Stimulated activated CD8-positive, alpha-beta memory T cell treated with anti-CD3 and anti-CD28 coated beads, Interleukin-15, amount 100 ng/mL, for 1 hour (primary cell): Measurements from ENCODE around the gene ZNF337.
A peak's percentile ranks its signal among the peaks of the same experiment; 100 is the strongest.
"Not testable (repeated sequence)": the region's sequence is repeated elsewhere in the genome, so short reads cannot be mapped to it uniquely, and the experiment has no call there.

ENCODE experiments used
- DNase-seq: peaks from one replicate; pipeline ENCODE4 v3.0.0-alpha.2; 2020; ENCODE audit warnings: low read depth

ZNF337 gene

DNA sequence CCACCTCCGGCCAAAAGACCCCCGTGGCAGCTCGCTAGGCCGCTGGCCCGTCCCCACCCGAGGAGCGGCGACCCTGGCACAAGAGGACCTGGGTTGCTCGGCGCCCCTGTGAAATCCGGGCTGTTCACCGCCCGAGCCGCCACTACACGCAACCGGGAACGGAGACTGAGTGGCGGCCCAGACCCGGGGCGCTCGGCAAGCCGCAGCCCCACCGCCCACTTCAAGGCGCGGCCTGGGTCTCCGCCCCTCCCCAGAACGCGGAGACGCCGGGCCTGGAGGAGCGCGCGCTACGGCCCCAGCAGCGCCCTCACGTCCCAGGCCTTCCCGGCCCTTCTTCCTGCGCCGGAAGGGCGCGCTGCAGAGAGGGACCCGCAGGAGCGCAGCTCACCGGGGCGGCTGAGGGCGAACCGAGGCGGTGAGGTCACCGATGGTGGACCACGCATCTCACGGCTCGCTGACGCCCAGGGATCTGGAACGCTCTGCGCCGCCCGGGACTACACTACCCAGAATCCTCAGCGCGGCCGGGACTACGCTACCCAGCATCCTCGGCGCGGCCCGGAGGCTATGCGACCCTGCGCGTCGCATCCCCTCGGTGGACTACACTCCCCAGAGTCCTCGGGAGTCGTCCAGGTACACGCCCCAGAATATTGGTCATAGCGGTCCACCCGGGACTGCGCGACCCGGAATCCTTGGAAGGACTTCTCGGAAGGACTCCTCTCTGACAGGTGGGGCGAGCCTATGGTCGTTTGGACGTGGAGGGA, at the start of gene ZNF337:
Gene ZNF337, minus strand, starts transcription at position 483 of the 761 bp plus-strand sequence. CDS start 10,436 bp downstream, outside the sequence.
- DNase-seq: peak; percentile 89

DNA sequence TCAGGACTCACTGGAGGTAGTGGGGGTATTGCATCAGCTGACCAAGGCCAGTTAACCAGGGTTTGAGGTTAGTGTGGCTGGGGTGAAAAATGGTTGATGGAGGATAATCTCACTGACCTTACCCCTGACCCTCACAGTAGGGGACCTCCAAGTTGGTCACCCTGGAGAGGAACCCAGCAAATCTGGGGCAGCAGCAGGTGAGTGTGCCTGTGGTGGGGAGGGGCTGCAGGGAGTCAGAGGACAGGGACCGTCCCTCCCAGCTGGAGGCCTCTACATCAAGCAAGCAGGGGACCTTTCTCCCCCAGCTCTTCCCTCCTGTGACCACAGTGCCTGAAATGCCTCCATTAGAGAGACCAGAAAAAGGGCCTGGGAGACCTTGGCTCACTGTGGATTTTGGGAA, 49.1 kb upstream of the ZNF337 start:
- DNase-seq: no peak

DNA sequence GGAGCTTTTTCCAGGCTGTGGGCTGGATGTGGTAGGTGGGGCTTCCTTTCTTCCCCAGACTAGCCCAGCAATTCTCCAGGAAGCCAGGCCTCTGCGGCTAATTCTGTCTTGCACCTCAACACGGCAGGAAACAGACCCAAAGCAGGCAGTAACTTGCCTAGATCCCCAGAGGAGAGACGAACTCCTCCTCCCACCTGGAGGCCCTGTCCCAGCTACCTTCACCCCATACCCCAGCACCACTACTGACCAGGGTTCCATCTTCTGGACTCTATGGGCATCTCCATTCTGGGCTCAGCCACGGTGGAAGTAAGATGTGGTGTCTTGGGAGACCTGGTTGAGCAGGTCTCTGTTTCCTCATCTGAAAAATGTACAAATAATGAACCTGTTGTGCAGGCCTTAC, 48.4 kb upstream of the ZNF337 start:
- no peak for DNase-seq

DNA sequence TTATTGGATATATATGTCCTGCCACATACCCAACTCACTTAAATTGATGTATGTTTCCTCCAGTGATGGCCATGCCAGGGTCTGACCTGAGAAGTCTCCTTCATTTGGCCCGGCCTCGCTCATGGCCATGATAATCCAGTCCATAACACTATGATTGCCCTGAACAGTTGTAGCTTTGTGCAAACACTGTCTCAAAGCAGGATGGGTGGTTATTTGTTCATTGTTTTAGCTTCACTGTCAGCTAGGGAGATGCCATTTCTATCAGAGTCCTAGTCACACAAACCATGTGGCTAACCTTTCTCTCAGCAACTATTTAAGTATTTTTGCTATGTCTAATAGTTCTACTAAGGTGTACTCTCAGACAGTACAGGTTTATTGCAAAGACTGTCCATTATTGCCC, 47.6 kb upstream of the ZNF337 start:
- DNase-seq: no peak

DNA sequence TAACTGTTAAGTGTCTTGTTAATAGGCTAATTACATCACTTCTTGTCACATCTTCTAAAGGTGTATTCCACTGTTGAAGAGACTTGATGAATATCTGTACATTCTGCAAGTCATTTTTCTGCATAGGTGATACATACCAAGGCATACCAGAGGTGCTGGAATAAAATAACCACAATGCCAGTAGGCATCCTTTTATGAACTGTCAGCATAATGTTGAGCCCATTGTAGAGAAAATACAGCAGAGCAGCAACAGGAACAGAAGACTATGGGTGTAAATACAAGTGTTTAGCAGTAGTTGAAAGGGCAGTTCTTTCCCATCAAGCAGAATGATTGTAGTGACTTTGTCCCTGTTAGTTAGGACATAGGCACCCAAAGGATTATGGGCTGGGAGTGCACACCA, 44.4 kb upstream of the ZNF337 start:
- DNase-seq: no peak

DNA sequence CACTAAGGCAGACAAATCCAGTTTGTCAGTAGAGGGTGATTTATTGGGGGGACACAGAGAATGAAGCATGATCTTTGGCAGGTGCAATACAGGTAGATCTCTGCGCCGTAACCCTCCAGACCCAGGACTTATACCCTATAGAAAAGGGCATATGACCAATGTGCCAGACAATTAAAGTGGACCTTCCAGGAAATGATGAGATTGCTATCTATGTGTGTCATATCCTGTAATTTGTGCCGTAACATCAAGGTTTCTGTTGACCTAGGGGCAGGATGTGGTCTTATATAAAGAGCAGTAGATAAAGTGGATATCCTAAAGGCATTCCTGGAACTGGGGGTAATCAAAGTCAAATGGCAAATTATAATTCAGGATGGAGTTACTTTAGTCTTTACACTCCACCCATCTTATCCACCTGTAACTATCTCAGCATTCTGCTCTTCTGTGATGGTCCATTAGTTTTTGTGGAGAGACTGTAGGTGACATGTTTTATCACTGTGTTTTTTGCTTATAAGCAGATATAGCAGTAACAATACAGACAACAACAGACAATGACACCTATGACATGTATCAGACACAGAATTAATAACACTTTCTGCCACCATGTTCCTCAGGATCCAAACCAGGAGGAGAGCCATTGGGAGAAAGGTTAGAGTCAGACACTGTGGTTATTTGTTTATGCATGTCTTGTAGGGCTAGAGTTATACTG, 43.1 kb upstream of the ZNF337 start:
- no peak for DNase-seq

DNA sequence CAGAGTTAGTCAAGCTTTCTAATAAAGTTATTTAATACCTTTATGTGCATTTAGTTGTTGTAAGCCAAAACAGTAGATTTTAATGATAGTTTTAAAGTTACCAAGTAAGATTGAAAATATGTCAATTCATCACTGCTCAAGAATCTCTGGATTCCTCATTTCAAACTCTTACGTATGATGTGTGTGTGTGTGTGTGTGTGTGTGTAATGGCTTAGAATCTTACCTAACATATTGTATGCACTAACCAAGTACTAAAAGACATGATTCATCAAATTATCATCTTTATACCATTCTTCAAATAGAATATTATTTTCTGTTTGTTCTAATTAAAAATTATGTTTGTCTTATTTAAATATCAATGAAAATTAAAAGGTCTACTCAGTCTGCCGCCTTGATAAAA, 41.5 kb upstream of the ZNF337 start:
- no peak for DNase-seq

DNA sequence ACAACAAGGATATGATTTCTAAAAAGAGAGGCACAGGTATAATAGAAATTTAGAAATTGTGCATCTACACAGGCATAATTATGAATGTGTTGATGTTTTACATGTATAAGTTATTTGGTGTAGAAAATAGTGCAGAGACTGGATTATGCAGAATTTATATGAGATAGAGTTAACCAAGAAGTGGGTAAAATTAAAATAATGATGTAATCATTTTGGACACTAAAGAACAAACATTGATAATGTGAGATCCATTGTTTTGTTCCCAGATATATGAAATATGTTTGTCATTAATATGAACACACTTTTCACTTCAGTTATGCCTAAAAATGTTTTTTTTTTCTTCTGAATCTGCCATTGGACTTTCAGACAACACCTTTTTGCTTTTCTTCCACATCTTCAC, 37.2 kb upstream of the ZNF337 start:
- DNase-seq: no peak

DNA sequence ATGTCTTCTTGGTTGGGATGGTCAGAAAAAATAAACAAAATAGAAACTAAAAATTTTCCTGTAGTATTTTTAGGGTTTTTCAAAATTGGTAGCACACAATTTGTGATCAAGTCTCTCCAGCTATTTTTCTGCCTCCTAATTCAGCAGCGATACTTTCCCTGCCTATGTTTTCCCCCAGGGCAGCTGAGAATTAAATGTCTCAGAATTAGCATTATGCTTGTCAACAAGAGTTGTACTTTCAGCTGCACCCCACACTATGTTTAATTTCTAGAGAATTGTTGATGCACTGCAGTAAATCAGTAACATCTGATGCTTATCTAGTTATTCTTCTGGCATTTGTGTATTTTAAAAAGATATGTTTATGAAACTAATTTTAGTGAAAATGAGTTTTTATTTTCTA, 34.2 kb upstream of the ZNF337 start:
- no peak for DNase-seq

DNA sequence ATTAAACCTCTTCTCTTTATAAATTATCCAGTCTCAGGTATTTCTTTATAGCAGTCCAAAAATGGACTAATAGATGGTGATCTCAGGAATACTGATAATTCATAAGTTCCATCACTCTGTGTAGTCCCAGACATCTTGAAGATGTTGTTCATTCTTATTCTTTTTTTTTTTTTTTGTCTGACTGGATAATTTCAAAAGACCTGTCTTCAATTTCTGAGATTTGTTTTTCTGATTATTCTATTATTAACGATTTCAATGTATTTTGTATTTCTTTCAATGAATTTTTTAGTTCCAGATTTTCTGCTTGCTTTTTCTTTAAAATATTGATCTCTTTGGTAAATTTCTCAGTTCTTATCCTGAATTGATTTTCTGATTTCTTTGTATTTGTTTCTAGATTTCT, 29.7 kb upstream of the ZNF337 start:
- DNase-seq: no peak

DNA sequence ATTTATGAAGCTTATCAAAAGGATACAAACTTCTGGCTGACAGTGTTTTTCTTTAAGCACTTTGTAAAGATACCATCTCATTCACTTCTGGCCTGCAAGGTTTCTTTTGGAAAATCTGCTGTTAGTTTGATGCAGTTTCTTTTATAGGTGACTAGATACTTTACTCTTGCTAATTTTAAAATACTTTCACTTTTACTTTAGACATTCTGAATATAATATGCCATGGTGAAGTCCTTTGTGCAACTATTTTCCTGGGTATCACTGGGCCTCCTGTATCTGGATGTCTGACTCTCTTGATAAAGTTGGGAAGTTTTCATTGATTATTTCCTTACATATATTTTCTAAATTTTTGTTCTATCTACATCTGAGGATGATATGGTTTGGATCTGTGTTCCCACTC, 29.0 kb upstream of the ZNF337 start:
- no peak for DNase-seq

DNA sequence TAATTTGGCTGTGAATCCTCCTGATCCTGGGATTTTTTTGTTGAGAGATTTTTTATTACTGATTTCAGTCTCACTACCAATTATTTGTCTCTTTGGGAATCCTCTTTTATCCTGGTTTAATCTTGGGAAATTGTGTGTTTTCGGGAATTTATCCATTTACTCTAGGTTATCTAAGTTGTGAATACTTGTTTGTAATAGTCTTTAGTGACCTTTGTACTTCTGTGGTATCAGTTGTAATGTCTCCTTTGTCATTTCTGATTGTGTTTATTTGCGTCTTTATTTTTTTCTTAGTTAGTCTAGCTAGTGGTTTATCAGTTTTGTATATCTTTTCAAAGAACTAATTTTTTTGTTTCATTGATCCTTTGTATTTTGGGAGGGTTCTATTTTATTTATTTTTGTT, 27.3 kb upstream of the ZNF337 start:
- no peak for DNase-seq

DNA sequence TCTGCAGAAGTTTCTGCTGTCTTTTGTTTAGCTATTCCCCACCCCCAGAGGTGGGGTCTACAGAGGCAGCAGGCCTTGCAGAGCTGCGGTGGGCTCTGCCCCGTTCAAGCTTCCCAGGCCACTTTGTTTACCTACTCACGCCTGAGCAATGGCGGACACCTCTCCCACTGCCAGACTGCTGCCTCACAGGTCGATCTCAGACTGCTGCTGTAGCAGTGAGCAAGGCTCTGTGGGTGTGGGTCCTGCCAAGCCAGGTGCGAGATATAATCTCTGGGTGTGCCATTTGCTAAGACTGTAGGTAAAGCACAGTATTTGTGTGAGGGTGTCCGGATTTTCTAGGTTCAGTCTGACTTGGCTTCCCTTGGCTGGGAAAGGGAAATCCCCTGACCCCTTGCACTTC, 23.6 kb upstream of the ZNF337 start:
- no peak for DNase-seq

DNA sequence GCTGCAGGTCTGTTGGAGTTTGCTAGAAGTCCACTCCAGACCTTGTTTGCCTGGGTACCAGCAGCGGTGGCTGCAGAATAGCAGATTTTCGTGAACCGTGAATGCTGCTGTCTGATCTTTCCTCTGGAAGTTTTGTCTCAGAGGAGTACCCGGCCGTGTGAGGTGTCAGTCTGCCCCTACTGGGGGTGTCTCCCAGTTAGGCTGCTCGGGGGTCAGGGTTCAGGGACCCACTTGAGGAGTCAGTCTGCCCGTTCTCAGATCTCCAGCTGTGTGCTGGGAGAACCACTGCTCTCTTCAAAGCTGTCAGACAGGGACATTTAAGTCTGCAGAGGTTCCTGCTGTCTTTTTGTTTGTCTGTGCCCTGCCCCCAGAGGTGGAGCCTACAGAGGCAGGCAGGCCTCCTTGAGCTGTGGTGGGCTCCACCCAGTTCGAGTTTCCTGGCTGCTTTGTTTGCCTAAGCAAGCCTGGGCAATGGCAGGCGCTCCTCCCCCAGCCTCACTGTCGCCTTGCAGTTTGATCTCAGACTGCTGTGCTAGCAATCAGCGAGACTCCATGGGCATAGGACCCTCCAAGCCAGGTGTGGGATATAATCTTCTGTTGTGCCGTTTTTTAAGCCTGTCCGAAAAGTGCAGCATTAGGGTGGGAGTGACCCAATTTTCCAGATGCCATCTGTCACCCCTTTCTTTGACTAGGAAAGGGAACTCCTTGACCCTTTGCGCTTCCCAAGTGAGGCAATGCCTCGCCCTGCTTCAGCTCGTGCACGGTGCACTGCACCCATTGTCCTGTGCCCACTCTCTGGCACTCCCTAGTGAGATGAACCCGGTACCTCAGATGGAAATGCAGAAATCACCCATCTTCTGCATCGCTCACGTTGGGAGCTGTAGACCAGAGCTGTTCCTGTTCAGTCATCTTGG, 22.5 kb upstream of the ZNF337 start:
- DNase-seq: not testable (repeated sequence)

DNA sequence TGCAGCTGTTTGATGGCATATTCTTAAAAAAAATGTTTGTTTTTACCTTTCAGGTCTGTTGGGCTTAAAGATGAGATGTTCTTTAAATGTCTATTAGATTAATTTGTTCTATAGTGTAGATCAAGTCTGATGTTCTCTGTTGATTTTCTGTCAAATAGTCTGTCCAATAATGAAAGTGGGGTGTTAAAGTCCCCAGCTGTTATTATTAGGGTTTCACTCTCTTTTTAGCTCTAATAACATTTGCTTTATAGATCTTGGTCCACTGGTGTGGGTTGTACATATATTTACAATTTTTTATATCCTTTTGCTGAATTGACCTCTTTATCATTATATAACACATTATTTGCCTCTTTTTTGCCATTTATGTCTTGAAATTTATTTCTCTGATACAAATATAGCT, 11.0 kb upstream of the ZNF337 start:
- DNase-seq: no peak

DNA sequence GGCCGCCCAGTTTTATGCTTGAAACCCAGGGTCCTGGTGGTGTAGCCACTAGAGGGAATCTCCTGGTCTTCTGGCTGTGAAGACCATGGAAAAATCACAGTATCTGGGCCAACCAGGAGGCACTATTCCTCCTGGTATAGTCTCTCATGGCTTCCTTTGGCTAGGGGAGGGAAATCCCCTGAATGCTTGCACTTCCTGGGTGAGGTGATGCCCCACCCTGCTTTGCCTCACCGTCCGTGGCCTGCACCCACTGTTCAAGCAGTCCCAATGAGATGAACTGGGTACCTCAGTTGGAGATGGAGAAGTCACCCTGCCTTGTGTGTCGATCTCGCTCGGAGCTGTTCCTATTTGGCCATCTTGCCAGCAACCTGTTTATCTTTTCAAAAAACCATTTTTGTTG, 10.1 kb upstream of the ZNF337 start:
- no peak for DNase-seq

DNA sequence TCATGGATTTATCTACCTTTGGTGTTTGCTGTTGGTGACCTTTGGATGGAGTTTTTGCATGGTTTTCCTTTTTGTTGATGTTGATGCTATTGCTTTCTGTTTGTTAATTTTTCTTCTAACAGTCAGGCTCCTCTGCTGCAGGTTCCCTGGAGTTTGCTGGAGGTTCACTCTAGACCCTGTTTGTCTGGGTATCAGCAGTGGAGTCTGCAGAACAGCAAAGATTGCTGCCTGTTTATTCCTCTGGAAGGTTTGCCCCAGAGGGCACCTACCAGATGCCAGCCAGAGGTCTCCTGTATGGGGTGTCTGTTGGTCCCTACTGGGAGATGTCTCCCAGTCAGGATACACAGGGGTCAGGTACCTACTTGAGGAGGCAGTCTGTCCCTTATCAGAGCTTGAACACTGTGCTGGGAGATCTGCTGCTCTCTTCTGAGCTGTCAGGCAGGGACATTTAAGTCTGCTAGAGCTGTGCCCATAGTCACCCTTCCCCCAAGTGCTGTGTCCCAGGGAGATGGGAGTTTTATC, 9.2 kb upstream of the ZNF337 start:
- no peak for DNase-seq

DNA sequence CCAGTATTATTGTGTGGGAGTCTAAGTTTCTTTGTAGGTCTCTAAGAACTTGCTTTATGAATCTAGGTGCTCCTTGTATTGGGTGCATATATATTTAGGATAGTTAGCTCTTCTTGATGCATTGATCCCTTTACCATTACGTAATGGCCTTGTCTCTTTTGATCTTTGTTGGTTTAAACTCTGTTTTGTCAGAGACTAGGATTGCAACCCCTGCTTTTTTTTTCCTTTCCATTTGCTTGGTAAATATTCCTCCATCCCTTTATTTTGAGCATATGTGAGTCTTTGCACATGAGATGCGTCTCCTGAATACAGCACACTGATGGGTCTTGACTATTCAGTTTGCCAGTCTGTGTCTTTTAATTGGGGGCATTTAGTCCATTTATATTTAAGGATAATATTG, 7.7 kb upstream of the ZNF337 start:
- DNase-seq: not testable (repeated sequence)

DNA sequence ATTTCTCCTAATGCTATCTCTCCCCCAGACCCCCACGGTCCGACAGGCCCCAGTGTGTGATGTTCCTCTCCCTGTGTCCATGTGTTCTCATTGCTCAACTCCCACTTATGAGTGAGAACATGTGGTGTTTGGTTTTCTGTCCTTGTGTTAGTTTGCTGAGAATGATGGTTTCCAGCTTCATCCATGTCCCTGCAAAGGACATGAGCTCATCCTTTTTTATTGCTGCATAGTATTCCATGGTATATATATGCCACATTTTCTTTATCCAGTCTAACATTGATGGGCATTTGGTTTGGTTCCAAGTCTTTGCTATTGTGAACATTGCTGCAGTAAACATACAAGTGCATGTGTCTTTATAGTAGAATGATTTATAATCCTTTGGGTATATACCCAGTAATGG, 4.2 kb upstream of the ZNF337 start:
- not testable (repeated sequence) for DNase-seq

DNA sequence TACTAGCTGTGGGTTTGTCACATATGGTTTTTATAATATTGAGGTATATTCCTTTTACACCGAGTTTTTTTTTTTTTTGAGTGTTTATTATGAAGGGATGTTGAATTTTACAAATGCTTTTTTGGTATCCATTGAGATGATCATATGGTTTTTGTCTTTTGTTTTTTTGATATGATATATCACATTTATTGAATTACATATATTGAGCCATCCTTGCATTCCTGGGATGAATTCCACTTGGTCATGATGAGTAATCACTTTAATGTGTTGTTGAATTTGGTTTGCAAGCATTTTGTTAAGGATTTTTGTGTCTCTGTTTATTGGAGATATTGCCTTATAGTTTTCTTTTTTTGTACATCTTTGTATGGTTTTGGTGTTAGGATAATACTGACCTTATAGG, 3.3 kb upstream of the ZNF337 start:
- no peak for DNase-seq

DNA sequence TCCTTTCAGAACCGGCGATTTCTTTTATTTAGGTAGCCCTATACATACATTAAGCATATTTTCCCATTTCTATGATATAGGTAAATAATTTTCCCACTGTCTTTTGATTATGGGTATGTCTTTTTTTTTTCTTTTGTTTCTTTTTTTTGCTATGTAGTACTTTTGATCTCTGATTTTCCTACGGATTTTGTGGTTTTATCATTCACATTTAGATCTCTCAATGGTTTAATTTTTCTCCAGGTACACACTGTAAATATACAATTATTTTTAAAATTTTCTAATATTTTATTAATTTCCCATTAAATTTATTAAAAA, 436 bp upstream of the ZNF337 start:
- DNase-seq: no peak

DNA sequence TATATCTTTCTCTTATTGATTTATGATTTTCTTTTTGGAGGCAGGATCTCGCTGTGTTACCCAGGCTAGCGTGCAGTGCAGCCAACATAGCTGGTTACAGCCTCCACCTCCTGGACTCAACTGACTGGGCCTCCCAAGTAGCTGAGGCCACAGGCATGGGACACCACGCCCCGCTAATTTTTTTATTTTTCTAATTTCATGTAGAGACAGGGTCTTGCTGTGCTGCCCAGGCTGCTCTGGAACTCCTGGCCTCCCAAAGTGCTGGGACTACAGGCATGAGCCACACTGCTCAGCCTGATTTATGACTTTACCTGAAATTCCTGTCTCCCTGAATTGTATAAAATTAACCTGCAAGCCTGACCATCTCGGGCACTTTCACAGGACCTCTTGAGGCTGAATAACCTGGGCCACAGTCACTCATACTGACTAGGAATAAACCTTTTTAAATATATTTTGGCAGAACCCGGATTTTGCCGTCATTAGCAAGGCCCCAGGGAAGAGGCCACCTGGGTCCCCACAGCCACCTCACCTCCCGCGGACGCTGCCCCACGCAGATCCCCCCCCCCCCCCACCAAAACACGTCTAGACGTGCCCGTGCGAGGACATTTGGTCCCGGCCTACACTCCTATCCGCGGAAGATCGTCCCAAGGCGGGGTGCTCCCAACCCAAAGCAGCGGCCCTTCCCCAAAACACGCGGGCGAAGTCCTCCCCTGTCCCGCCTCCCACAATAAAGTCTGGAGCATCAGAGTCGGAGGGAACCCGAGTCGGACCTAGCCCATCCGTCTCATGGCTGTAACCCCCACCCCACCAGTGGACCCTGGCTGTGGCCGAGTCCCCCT, 902 bp downstream of the ZNF337 start:
- DNase-seq: no peak
